Activated CD4-positive, alpha-beta T cell treated with anti-CD3 and anti-CD28 coated beads, Interleukin-2, amount 50 U/mL, for 48 hours (primary cell): ENCODE measurements around the gene TSHZ2.
"Not testable (repeated sequence)": the region's sequence is repeated elsewhere in the genome, so short reads cannot be mapped to it uniquely, and the experiment has no call there.

Source experiments
- DNase-seq, 2 experiments: peaks; one replicate each; pipeline ENCODE4 v3.0.0-alpha.2; 2020

TSHZ2 gene

DNA sequence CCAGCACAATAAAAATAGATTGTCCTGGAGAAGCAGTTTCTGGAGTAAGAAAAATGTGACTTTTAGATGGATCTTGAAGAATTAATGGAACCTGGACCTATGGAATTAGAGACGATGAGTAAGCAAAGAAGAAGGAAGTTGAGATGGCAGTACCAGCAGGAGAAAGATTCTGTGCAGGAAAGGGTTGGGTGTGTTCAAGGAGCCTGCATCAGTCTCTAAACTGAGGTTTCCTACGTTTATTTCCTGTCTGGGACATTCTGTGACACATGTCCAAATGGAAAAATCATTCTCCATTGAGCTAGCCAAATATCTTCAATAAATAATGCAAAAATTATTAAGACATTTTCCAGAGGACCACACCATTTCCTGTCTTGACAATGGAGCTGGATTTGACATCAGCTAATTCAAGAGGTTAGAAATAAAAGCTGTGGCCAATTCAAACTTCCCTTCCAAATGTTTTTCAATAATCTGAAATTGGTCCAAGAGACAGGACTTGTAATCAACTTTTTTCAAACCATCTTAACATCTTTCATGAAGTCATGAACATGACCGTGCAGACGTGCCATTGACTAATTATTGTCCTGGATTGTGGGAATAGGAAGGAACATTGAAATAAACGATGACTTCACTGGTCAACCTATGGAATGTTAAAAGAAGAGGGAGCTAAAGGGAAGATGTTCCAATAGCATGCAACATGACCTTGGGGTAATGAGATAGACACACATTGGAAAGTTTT lies 423.2 kb downstream of the TSHZ2 start:
- no peak for DNase-seq

DNA sequence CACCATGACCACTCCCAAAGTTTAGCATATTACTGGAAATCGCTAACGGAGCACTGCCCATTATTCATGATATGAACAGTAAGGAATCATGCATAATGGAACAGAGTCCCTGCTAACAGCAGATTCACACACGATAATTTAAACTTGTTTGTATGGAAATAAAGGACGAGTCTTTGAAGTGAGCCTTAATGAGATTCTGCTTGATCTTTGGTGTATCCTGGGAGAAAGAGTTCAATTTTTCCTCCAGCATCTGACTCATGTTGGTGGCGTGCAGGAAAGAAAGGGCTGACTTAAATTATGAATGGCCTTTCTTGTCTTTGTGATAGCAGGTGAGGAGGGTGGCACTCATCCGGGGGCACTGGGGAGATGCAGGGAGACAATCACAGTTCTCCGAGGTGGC lies 426.9 kb downstream of the TSHZ2 start:
- DNase-seq = no peak

DNA sequence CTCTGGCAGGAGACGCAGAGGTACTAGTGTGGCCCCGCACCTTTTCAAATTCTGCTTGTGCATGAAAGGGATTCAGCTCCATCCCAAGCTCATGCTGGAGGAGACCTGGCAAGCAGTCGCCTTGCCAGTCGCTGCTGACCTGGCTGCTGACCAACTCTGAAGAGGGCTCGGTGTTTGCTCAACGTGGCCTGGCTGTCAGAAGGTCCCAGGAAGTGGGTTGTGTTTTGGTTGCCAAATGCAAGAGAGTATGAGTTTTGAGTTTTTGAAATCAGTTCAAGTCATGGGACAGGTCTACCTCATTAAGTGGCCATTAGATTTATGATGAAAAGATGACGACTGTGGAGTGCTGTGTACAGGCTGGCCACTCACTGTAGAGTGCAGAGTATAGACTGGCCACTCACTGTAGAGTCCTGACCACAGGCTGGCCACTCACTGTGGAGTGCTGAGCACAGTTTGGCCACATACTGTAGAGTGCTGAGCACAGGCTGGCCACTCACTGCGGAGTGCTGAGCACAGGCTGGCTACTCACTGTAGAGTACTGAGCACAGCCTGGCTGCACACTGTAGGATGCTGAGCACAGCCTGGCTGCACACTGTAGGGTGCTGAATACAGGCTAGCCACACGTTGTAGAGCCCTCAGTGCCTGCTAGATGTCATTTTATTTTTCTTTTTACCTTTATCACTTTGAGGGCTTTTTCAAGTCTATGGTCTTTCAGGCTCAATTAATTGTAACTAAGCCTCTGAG lies 427.6 kb downstream of the TSHZ2 start:
- DNase-seq = no peak

DNA sequence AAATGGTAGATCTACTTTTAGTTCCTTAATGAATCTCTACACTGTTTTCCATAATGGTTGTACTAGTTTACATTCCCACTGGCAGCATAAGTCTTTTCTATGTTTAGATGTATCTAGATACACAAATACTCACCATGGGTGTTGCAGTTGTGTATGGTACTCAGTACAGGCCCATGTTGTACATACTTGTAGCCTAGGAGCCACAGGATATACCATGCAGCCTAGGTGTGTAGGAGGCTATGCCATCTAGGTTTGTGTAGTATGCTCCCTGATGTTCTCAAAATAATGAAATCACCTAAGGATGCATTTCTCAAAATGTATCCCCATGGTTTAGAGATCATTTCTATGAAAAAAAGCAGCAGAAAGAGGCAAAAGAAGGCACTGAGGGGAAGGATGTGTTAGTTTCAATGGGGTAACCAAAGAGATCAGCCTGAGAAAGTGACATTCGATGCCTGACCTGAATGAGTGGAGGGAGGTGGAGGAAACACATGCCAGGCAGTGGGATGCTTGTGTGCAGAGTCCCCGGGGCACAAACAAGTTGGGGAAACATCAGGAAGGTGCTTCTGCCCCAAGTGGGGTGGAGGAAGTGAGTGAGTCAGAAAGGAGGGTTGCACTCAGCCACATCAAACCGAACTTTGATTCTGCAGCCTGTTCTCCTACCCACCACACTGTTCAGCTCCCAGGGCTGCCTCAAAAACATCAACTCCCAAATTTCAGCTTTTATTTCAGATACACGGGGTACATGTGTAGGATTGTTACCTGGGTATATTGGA lies 430.3 kb downstream of the TSHZ2 start:
- DNase-seq = no peak

DNA sequence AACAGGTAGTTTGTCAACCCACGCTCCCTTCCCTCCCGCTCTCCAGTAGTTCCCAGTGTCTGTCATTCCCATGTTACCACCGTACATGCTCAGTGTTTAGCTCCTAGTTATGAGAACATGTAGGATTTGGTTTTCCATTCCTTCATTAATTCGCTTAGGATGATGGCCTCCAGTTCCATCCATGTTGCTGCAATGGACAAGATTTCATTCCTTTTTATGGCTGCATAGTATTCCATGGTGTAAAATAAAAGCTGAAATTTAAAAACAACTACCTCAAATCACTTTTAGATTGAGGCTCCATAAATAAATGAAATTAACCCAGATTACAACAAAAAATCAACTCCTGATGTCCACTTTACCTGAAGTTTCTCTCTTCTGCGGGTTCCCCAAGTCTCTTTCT lies 430.9 kb downstream of the TSHZ2 start:
- DNase-seq = no peak

DNA sequence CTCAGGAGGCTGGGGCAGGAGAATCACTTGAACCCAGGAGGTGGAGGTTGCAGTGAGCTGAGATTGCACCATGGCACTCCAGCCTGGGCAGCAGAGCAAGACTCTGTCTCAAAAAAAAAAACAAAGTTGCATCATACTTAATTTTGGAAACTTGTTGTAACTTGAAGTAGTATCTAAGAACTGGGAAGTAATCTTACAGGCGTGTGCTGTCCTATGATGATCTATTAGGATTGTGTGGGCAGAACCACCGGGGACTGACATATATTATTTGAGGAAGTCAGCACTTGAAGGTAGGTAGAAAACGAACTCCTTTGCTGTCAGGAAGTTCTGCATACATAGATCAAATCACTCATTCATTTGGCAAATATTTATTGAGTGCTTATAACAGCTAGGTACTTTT lies 433.0 kb downstream of the TSHZ2 start:
- no peak for DNase-seq

DNA sequence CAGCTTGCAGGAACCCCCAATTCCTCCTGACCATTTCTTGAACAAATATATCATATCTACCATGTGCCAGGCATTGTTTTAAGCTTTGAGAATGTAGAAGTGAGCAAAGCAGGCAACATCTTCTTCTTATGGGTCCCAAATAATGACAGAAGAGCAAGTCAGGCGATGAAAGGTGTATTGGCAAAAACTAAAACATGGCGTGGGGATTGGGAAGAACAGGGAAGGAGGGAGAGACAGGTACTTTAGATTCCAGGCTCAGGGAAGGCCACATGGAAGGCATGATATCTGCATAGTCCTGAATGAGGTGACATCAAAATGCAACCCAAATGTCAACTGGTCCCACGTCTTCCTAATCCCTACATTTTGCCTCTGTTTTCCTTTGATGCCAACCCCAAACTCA lies 434.4 kb downstream of the TSHZ2 start:
- DNase-seq = no peak

DNA sequence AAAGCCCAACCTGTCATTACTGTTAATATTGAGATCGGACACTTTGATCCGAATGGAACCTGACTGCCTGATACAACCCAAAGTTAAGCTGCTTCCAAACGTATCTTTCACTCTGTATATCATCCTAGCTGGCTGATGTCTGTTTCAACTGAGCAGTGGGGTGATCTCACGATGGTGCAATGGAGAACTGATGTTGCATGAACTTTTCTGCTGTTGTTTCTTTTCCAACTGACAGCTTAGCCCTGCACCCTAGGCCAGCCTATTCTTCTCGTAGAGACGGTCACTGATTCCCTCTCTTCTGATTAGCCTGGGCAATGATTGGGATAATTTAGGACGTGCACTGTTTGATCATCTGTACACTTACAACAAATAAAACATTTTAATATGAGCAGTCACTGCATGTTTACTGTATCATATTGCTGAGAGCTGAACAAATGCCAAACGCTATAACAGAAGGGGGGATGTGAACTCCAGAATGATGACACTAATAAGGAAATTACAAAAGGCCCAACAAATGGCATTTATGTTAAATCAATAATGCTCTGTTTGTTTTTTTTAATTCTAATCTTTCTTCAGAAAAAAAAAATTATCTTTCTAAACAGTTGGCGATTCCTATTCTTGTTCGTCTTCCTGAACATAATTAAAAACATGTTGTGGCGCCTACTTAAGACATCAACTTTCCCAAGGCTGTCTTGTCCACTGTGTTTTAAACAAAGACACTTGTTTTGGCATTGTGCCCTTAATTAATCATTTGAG lies 436.7 kb downstream of the TSHZ2 start:
- DNase-seq = no peak

DNA sequence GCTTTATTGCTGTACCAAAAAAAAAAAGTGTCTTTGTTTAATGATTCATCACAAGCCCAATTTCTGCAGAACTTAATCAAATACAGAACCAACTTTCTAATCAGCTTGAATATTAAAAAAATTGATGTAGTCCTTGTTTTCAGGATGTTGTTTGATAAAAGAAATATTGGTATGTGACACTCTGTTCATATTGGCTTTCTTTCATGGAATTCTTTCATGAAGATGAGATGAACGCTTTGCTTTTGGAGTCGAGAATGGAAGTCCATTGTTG lies 437.2 kb downstream of the TSHZ2 start:
- no peak for DNase-seq

DNA sequence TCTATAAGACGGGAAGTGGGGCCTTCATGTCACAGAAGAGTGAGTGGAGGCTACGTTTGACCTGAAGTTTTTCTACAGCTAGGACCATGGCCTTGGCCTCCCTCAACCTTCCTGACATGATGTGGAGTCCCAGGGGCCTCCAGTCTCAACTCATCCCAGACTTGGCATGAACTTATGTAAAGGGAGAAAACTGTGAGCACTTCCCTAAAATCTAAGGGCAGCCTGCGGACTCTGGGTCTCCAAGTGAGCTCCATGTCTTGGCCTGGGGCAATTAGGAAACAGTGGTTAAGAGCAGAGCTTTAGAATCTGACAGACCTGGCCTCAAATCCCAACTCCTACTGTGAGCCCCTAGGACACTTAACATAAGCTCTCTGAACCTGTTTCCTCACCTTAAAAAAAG lies 439.0 kb downstream of the TSHZ2 start:
- DNase-seq = no peak

DNA sequence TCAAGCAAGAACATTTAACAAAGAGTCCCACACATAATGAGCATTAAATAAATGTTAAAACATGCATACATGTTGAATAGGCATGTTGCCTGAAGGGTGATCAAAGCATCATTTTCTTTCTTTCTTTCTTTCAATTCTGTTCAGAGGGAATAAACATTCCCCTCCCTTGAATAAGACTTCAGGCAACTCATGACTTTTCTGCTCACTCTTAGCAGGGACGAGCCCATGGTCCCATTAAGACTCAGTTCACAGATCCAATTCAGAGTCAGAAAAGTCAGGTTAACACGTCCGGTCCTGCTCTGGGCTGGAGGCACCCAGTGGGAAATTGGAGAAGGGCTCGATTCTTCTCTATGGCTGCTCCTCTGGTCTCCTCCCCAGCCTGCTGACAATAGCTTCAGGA lies 439.7 kb downstream of the TSHZ2 start:
- no peak for DNase-seq

DNA sequence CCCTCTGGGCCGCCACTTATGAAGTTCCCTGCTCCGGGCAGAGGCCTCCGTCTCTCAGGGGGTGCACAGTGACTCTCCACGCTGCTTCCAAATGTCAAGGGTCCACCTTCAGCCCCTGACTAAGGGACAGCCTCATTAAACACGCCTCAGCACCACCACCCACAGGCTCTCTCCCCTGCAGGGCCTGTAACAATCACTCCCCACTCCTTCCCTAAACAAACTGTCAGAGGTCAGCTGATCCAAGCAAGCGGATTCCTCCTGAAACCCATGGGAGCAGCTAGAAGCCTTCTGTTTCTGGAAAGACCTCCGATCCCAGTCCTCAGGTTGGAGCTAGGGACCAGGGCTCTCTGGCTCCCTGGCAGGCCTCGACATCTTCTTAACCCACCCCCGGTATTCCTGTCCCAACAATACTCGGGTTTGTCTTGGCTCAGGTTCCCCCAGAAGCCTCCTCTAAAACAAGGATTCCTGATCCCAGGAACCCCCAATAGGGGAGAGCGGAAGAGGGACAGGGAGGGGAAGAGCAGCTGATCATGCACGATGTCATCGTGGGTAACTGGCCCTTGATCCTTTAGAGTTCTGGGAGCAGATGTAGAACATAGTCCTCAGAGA lies 440.5 kb downstream of the TSHZ2 start:
- DNase-seq = no peak

DNA sequence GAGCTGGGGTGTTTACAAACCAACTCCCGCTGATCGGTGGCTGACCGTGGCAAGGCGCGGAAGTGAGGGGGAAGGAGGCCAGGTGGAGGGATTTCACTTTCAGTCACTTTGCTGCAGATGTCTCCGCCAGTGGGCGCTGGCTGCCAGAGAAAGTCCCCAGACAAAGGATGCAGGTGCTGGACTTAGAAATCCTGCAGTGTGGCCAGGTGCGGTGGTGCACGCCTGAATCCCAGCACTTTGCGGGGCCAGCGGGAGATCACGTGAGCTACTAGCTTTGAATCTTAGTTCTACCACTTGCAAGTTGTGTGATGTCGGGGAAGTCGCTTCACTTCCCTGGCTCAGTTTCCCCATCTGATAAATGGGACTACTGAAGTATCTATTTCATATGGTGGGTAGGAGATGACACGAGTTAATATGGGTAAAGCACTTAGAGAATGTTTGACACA lies 441.1 kb downstream of the TSHZ2 start:
- peak; percentile 39 to 57 for DNase-seq

DNA sequence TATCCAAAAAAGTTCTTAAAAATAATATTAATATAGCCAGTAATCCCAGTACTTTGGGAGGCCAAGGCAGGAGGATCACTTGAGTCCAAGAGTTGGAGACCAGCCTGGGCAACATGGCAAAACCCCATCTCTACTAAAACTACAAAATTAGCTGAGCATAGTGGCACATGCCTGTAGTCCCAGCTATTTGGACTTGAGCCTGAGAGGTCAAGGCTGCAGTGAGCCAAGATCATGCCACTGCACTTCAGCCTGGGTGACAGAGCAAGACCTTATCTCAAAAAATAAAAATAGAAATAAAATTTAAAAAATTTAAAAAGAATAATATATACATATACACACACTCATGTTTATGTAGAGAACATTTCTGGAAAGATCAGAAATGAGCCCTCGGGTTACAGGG lies 441.7 kb downstream of the TSHZ2 start:
- DNase-seq = not testable (repeated sequence)

DNA sequence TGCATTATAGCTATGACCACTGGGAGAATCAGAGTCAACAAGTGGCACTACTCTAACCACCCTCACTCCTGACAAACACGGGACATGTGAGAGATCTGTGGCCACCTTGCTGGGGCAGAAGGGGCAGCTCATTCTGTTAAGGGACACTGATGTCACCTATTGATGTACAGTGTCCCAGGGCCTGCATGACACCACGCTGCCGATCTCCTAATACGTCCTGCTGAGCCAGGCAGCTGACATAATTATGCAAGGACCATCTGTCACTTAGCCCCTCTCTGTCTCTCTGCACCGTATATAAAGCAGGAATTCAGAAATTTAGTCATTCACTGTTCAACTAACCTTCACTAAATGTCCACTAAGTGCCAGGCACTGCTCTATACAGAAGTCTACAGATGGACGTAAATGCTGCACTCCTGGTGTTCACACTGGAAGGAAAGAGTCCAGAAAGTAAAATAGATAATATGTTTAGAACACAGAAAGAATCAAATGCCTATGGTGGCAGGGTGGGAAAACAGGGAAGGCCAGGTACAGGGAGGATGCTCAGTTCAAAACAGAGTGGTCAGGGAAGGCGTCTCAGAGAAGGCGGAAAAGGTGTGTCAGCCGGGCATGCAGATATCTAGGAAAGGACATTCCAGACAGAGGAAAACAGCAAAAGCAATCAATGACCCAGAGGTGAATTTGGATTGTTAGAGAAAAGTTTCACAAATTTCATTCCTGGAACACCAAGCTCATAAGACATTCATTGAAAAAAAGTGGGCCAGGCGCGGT lies 447.7 kb downstream of the TSHZ2 start:
- no peak for DNase-seq

DNA sequence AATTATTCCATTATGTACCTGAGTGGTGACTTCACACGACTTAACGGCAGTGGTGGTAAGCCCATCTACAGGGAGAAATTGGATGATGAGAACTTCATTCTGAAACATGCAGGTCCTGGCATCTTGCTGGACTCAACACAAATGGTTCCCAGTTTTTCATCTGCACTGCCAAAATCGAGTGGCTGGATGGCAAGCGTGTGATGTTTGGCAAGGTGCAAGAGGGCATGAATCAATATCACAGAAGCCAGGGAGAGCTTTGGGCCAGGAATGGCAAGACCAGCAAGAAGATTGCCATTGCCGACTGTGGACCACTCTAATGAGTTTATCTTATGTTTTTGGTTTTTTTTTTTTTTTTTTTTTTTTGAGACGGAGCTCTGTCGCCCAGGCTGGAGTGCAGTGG lies 449.2 kb downstream of the TSHZ2 start:
- DNase-seq = no peak

DNA sequence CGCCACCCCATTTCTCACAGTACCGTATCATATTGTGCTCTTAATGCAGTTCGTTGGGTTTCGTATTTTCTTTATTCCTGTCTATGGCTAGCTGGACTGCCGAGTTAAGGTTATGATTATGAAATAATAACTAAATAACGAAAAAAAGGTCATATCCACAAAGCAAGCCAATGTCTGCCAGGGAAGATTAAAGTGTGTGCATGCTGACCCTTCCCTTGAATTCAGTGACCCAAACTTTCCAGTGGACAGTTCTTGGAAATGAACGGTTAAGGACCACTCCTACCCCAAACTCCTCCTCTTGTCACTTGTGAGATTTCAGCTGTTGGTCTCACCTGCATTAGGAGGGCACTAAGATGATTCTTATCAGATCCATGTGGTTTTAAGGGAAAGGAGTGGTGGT lies 449.9 kb downstream of the TSHZ2 start:
- no peak for DNase-seq

DNA sequence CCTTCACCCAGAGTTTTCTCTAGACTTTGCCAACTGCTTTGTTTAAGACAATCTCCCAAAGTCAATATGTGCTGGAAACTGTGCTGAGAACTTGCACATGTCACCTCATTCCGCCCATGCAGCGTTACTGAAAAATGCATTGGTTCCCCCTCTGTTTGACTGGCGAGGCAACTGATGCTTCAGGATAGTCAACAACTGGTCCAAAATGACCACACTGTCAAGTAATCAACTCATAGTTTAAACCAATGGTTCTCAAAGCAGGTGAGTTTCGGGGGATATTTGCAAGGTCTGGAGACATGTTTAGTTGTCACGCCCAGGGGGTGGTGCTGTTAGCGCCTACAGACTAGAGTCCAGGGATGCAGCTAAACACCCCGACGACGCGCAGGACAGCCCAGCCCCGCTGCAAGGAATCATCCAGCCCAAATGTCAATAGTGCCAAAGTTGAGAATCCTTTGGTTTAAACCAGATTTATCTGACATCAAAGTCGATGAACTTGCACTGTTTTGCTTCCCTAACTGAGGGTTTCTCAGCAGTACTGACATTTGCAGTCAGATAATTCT lies 451.5 kb downstream of the TSHZ2 start:
- no peak for DNase-seq

DNA sequence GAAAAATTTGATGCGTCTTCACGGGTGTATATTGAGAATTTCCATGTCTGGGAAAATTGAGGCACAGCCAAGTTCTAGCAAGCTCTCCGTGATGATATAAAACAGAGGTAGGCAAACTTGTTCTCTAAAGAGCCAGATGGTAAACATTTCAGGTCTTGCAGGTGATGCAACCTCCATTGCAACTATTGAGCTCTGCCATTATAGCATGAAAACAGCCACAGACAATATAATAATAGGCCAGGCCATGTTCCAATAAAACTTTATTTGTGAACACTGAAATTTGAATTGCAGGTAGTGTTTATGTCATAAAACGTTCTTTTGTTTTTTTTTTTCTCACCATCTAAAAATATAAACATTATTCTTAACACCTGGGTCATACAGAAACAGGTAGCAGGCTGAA lies 453.3 kb downstream of the TSHZ2 start:
- DNase-seq = no peak

DNA sequence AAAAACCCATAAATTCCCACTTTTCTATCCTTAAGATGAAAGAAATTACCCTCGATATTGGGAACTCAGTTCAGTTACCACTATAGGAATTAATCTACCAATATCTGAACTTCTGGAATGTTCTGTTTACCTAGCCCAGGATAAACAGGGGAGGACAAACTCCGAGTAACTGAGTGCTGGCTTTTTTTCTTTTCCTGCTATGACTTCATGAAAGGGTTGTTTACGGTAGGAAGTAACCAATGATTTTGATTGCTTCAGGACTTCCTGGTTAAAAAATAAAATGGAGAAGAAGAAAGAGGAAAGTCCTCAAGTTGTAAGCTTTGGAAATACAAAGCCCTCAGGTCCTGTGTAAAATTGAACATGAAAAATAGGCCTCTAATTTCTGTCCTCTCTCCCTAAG lies 453.8 kb downstream of the TSHZ2 start:
- DNase-seq = no peak

DNA sequence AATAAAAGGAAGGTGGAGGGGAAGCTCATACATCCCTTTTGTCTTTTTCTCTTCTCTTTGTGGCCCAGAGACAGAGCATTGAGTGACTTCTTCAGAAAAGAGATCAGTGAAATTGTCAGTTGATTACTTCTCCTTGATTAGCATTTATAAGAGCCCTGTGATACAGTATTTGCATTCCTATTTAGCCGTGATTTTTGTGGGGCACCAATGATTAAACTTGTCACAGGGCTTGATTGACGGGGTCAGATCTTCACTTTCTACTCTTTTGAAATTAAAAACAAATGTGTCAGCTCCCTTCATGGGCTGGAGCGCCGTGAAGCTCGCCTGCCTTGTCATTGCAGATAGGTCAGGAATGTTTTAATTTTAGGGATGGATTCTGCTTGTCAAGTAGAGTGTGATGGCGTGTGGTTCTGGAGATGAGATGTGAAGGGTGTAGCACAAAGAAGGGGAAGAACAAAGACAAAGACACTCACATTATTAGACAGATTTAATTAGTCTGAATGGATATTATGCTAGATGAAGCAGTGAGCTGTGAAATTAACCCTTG lies 454.7 kb downstream of the TSHZ2 start:
- DNase-seq = no peak

DNA sequence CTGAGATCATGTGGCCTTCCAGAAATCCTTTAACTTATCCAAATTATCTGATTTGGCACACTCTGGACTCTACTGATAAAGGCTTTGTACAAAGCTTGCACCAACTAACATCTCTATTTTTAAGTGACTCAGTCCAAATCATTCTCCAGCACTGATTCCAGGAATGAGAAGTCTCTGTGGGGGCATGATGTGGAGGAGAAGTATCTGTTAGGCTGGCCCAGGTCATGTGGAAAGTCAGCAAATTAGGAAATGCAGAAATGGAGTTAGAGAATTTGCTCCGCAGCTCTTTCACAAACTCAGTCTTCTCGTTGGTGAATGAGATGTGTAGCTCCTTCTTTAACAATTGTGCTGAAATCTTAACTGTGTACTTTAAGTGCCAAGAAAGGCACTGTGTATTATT lies 455.8 kb downstream of the TSHZ2 start:
- no peak for DNase-seq
